H1 (cell line): ENCODE results near the gene DLL1. TPM values are rescaled to one million over a fixed set of nuclear protein-coding genes. Genes with fewer than 3 reads are reported as not detected.

Experiments used
- CTCF ChIA-PET: fragments of 300-600 bp; sonication (Branson Sonifier 250); formaldehyde crosslinking; loops from one replicate; lab custom pipeline; 2021; ENCODE audit not compliant: partially characterized antibody; lab: Charles Lee
- POLR2A ChIA-PET: fragments of 300-600 bp; sonication (Branson Sonifier 250); formaldehyde crosslinking; loops from one replicate; lab custom pipeline; 2021; ENCODE audit warnings: inconsistent platforms; ENCODE audit not compliant: partially characterized antibody; lab: Charles Lee
- DNase-seq, 2 experiments: peaks; one replicate each; pipeline versions ENCODE4 v3.0.0 to v3.0.0-alpha.2; 2010 to 2022; ENCODE audit warnings: low spot score in 2 of 2, low read depth in 1 of 2, mixed read lengths in 1 of 2
- FAIRE-seq: peaks from 2 replicates; lab custom pipeline; 2011; peaks lifted over from hg19 to GRCh38; lab: Jason Lieb, UNC
- H2AFZ ChIP-seq: 2 replicates; pipeline ENCODE4 v1.8.1; 2012; ENCODE audit warnings: low read length, inconsistent platforms
- H2AK5ac ChIP-seq: 2 replicates; pipeline ENCODE4 v1.6.1; 2013; ENCODE audit warnings: low read depth, low read length
- H2BK120ac ChIP-seq: replicated peaks from 2 replicates; pipeline ENCODE3; 2013; ENCODE audit warnings: low read depth, low read length, inconsistent platforms
- H2BK12ac ChIP-seq: 2 replicates; pipeline ENCODE4 v1.6.1; 2013; ENCODE audit warnings: low read depth, low read length
- H2BK15ac ChIP-seq: 2 replicates; pipeline ENCODE4 v1.6.1; 2013; ENCODE audit warnings: low read length
- H2BK20ac ChIP-seq: 2 replicates; pipeline ENCODE4 v1.6.1; 2013; ENCODE audit warnings: low read length
- H2BK5ac ChIP-seq: 2 replicates; pipeline ENCODE4 v1.6.1; 2013; ENCODE audit warnings: low read depth, low read length
- H3K14ac ChIP-seq: 2 replicates; pipeline ENCODE4 v1.6.1; 2013; ENCODE audit warnings: inconsistent platforms; ENCODE audit not compliant: insufficient read length
- H3K18ac ChIP-seq: 2 replicates; pipeline ENCODE4 v1.6.1; 2013; ENCODE audit warnings: low read length; ENCODE audit errors: extremely low read depth
- H3K23ac ChIP-seq: 2 replicates; pipeline ENCODE4 v1.6.1; 2013; ENCODE audit warnings: inconsistent platforms; ENCODE audit not compliant: insufficient read length
- H3K23me2 ChIP-seq: 2 replicates; pipeline ENCODE4 v1.6.1; 2013; ENCODE audit warnings: low read depth, low read length
- H3K27ac ChIP-seq: 2 replicates; pipeline ENCODE4 v1.6.1; 2011; ENCODE audit warnings: low read depth, low read length, inconsistent platforms
- H3K27me3 ChIP-seq, 4 experiments: replicated peaks in 1 of 4; 1 replicate in 1 of 4; 2 replicates in 3 of 4; pipeline versions ENCODE4 v1.6.1 to v1.8.1; 2011 to 2013; ENCODE audit warnings: low read length in 3 of 4, mild to moderate bottlenecking in 3 of 4, inconsistent platforms in 2 of 4, mixed read lengths in 2 of 4, moderate library complexity in 1 of 4; ENCODE audit not compliant: control insufficient read depth in 3 of 4, insufficient read depth in 3 of 4; ENCODE audit errors: extremely low read depth in 1 of 4
- H3K36me3 ChIP-seq, 4 experiments: 2 replicates each; pipeline versions ENCODE4 v1.6.1 to v1.8.1; 2011 to 2013; ENCODE audit warnings: mild to moderate bottlenecking in 4 of 4, low read length in 3 of 4, moderate library complexity in 2 of 4, control low read depth in 1 of 4, inconsistent platforms in 1 of 4; ENCODE audit not compliant: insufficient read depth in 4 of 4, control insufficient read depth in 2 of 4
- H3K4ac ChIP-seq: replicated peaks from 2 replicates; pipeline ENCODE3; 2013; ENCODE audit warnings: low read length, low read depth, mixed read lengths, inconsistent platforms; ENCODE audit not compliant: insufficient read length
- H3K4me1 ChIP-seq, 4 experiments: replicated peaks in 1 of 4; 1 replicate in 1 of 4; 2 replicates in 3 of 4; pipeline versions ENCODE4 v1.6.1 to v1.8.1; 2011 to 2013; ENCODE audit warnings: low read length in 3 of 4, inconsistent platforms in 2 of 4, mixed read lengths in 1 of 4; ENCODE audit not compliant: insufficient read depth in 4 of 4, control insufficient read depth in 3 of 4
- H3K4me2 ChIP-seq, 2 experiments: 2 replicates each; pipeline versions ENCODE4 v1.6.1 to v1.8.1; 2011 to 2013; ENCODE audit warnings: low read depth in 2 of 2, low read length in 2 of 2, control low read depth in 1 of 2, inconsistent platforms in 1 of 2, mild to moderate bottlenecking in 1 of 2; ENCODE audit not compliant: insufficient read depth in 1 of 2
- H3K4me3 ChIP-seq, 4 experiments: fragments of 200-600, 300-600 bp in 1 of 4; sonication (generic), shearing (Covaris generic), sonication (Bioruptor Twin) in 1 of 4; 2 replicates each; pipeline versions ENCODE4 v1.5.1 to v1.8.1; 2011 to 2016; ENCODE audit warnings: low read length in 4 of 4, low read depth in 3 of 4, control low read depth in 2 of 4, inconsistent platforms in 2 of 4, mild to moderate bottlenecking in 2 of 4, mixed read lengths in 1 of 4, moderate library complexity in 1 of 4; ENCODE audit not compliant: insufficient read depth in 2 of 4; ENCODE audit errors: extremely low read depth in 1 of 4
- H3K56ac ChIP-seq: replicated peaks from 2 replicates; pipeline ENCODE3; 2013; ENCODE audit warnings: low read depth, mild to moderate bottlenecking, mixed read lengths, low read length, inconsistent platforms; ENCODE audit not compliant: insufficient read length
- H3K79me1 ChIP-seq: 2 replicates; pipeline ENCODE4 v1.6.1; 2013; ENCODE audit warnings: low read depth, low read length, control low read depth
- H3K79me2 ChIP-seq, 2 experiments: 2 replicates each; pipeline versions ENCODE4 v1.6.1 to v1.8.1; 2012 to 2013; ENCODE audit warnings: low read length in 2 of 2, mild to moderate bottlenecking in 2 of 2, inconsistent platforms in 1 of 2; ENCODE audit not compliant: insufficient read depth in 2 of 2, control insufficient read depth in 1 of 2
- H3K9ac ChIP-seq, 4 experiments: replicated peaks in 1 of 4; 1 replicate in 1 of 4; 2 replicates in 3 of 4; pipeline versions ENCODE4 v1.6.1 to v1.8.1; 2011 to 2013; ENCODE audit warnings: low read depth in 3 of 4, low read length in 3 of 4, control low read depth in 2 of 4, mild to moderate bottlenecking in 2 of 4, moderate library complexity in 2 of 4, inconsistent platforms in 1 of 4; ENCODE audit errors: extremely low read depth in 1 of 4
- H3K9me3 ChIP-seq, 2 experiments: 2 replicates each; pipeline versions ENCODE4 v1.6.1 to v1.8.1; 2012 to 2013; ENCODE audit warnings: mild to moderate bottlenecking in 2 of 2, moderate library complexity in 2 of 2, control low read depth in 1 of 2, inconsistent platforms in 1 of 2, low read depth in 1 of 2, low read length in 1 of 2, mixed read lengths in 1 of 2; ENCODE audit not compliant: insufficient read depth in 2 of 2
- H4K20me1 ChIP-seq, 2 experiments: replicated peaks in 1 of 2; 2 replicates each; pipeline versions ENCODE3 to v1.8.1; 2011 to 2013; ENCODE audit warnings: inconsistent platforms in 2 of 2, low read length in 2 of 2, mild to moderate bottlenecking in 1 of 2; ENCODE audit not compliant: insufficient read depth in 2 of 2, control insufficient read depth in 1 of 2
- H4K5ac ChIP-seq: 2 replicates; pipeline ENCODE4 v1.6.1; 2013; ENCODE audit warnings: low read length, low read depth, mixed read lengths, inconsistent platforms; ENCODE audit not compliant: insufficient read length
- H4K8ac ChIP-seq: 2 replicates; pipeline ENCODE4 v1.8.0; 2013; ENCODE audit warnings: mild to moderate bottlenecking, moderate library complexity, low read length, inconsistent platforms; ENCODE audit not compliant: insufficient read depth; ENCODE audit errors: extremely low read depth
- H4K91ac ChIP-seq: replicated peaks from 2 replicates; pipeline ENCODE3; 2013; ENCODE audit warnings: low read length, mixed read lengths, inconsistent platforms; ENCODE audit not compliant: insufficient read length
- BACH1 ChIP-seq: IDR thresholded peaks from 2 replicates; pipeline ENCODE4 v1.6.1; 2012; ENCODE audit warnings: low read length, improper control_type of control experiment
- RNF2 ChIP-seq: fragments of 200-900, 300-1000 bp; sonication (generic); IDR thresholded peaks from 2 replicates; pipeline ENCODE4 v1.7.1; 2016; ENCODE audit warnings: borderline replicate concordance, low read depth, mild to moderate bottlenecking, antibody characterized with exemption, low read length; ENCODE audit not compliant: poor library complexity, severe bottlenecking; ENCODE audit errors: missing control alignments
- SP2 ChIP-seq: IDR thresholded peaks from 2 replicates; pipeline ENCODE4 v1.6.1; 2012; ENCODE audit warnings: mild to moderate bottlenecking, low read length, inconsistent platforms
- SUZ12 ChIP-seq: fragments of 200-600 bp; sonication (generic); IDR thresholded peaks from 2 replicates; pipeline ENCODE4 v1.6.1; 2012; ENCODE audit warnings: mild to moderate bottlenecking, inconsistent platforms, low read length, moderate library complexity, mixed read lengths
- WGBS, 2 experiments: shearing (Covaris generic) in 1 of 2; methylation state at CpG; one replicate each; pipeline versions ENCODE4 v1.1.6 to v1.1.7; 2013 to 2015; ENCODE audit warnings: low lambda C conversion rate in 2 of 2, mixed read lengths in 2 of 2, inconsistent platforms in 1 of 2, low coverage in 1 of 2, missing lambda C conversion rate in 1 of 2; ENCODE audit not compliant: insufficient replicate concordance in 2 of 2, insufficient coverage in 1 of 2, insufficient read length in 1 of 2; ENCODE audit errors: extremely low coverage in 1 of 2, missing lambda C conversion rate in 1 of 2; 5-methylcytosine and 5-hydroxymethylcytosine counted together
- polyA plus RNA-seq, 7 experiments: library from polyadenylated mRNA; depleted of rRNA in 3 of 7; stranded (reverse) in 5 of 7; unstranded in 2 of 7; fragments of >200 nt in 5 of 7; fragments of 200-250 nt in 2 of 7; gene quantifications; 1 replicate in 5 of 7; 2 replicates in 1 of 7; 4 replicates in 1 of 7; pipeline versions ENCODE4 v1.2.1 to v1.2.3, GENCODE V29; 2011 to 2013; ENCODE audit warnings: missing spikeins in 2 of 7, mixed read lengths in 2 of 7
- total RNA-seq: library from RNA; stranded (reverse); fragmentation: NEBNext Ultra II Directional; extraction: Animal tissue kit (Norgen Biotek cat#: 25700); gene quantifications from 2 replicates; pipeline ENCODE4 v1.2.1, GENCODE V29; 2021
- TF ChIP-seq, protein P1 (sequence below): IDR thresholded peaks from 2 replicates; pipeline ENCODE4 v1.6.1; 2012; ENCODE audit warnings: inconsistent platforms

The DLL1 gene
- total and polyA plus RNA-seq, 2 of the 8 experiments (the other 6 are each of a cell fraction or from before 2014, with no cell fraction given) = 1.7 to 3.8 TPM

DNA sequence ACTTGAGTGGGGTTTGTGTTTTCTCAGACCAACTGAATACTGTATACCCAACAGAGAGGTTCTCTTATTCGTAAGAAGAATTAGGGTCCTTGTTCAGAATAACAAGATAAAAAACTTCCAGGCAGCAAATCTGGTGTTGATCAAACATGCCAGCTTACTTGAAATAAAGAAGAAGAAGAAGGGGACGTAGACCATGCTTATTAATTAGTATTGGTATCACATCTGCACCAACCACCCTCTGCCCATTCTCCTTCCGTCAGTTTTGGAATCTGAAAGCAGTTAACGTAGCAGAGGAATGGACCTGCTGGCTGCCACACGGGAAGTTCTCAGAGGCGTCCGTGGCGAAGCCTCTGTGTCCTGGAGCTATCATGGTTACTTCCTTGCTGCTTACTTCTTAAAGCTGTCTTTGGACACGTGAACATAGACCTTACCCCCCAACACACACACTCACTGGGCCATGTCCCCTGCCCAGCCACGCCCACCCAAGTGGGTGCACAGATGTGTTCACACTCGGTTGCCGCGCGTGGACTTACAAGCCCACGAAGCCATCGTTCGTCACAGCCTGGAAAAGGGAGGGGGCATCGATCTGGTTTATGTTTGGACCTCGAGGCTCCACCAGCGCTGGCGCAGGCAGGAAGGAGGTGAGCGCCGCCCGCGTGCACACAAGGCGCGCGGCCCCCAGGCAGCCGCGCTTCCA is 4.1 kb upstream of the DLL1 start:
- peak overlapping the region; percentile 92 for H4K91ac ChIP-seq
- peak overlapping the region; percentile 90; the same call in 1 of the 2 replicates for H2BK15ac ChIP-seq
- no peak overlapping the region for H2AFZ ChIP-seq
- peak overlapping the region; percentile 96 for H2BK20ac ChIP-seq
- H2AK5ac ChIP-seq = peak overlapping the region; percentile 47; the same call in 1 of the 2 replicates
- H3K4me1 ChIP-seq = peaks cover 17 to 35% (median 18%) of the 10 kb centered on the region in 4 experiments
- H3K79me2 ChIP-seq = no peaks in the 10 kb centered on the region
- TF ChIP-seq SUZ12 (peak; percentile 68; the same call in 1 of the 2 replicates), RNF2 (peak; percentile 7), SP2 (no peak), BACH1 (peak; percentile 64)
- TF ChIP-seq, protein P1, sequence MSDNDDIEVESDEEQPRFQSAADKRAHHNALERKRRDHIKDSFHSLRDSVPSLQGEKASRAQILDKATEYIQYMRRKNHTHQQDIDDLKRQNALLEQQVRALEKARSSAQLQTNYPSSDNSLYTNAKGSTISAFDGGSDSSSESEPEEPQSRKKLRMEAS = peak; percentile 53
- peaks cover 31 to 59% (median 50%) of the 10 kb centered on the region in 4 experiments for H3K27me3 ChIP-seq
- 0 out of 8 replicates have a peak, but pooled peaks cover 0 to 3% (median 0%) of the 10 kb centered on the region in 4 experiments for H3K36me3 ChIP-seq
- H4K8ac ChIP-seq = peak overlapping the region; percentile 63; the same call in 1 of the 2 replicates
- H3K27ac ChIP-seq = no peak overlapping the region
- no peaks in the 10 kb centered on the region for H3K79me1 ChIP-seq
- H3K56ac ChIP-seq = no peak overlapping the region
- no peak overlapping the region for H3K14ac ChIP-seq
- no peak overlapping the region; a peak in 2 of 7 replicates for H3K9ac ChIP-seq
- H3K4ac ChIP-seq = peak overlapping the region; percentile 97
- H4K5ac ChIP-seq = no peak overlapping the region
- peak overlapping the region; percentile 44 for H2BK120ac ChIP-seq
- no peaks in the 10 kb centered on the region; a peak in 1 of 4 replicates for H3K9me3 ChIP-seq
- H3K18ac ChIP-seq = peak overlapping the region; percentile 98
- H3K4me3 ChIP-seq = peak overlapping the region; percentile 20 to 77 (median 34)
- DNase-seq (no peak), FAIRE-seq (no peak)
- WGBS, 2 experiments = 4% methylated on average over 30 of the region's 30 CpGs; no CpG with 5 or more reads in 1 of the 2 experiments
- ChIA-PET CTCF (interaction anchor here (0.6 to 1.4 kb wide), 2 partner anchors 29 to 133 kb away, joined by 3 read pairs; no protein-coding TSS in a partner anchor), POLR2A (interaction anchor here (1.2 to 1.9 kb wide), 4 partner anchors 8 to 287 kb away, joined by 3 to 6 read pairs (median 3); no protein-coding TSS in a partner anchor)
- peaks cover 0 to 5% of the 10 kb centered on the region in 2 experiments for H4K20me1 ChIP-seq
- H2BK5ac ChIP-seq = peak overlapping the region; percentile 48; the same call in 1 of the 2 replicates
- H3K23me2 ChIP-seq = peaks cover 24% of the 10 kb centered on the region; the same call in 1 of the 2 replicates
- H3K23ac ChIP-seq = no peak overlapping the region
- peak overlapping the region; percentile 71 to 94 for H3K4me2 ChIP-seq
- H2BK12ac ChIP-seq = peak overlapping the region; percentile 95
